Measurements from ENCODE around the gene TRPV5.

- TF ChIP-seq CTCF (IDR thresholded peaks at IDR 0.05), result no peak
- TF ChIP-seq POLR2A (IDR thresholded peaks at IDR 0.05), result no peak
Observed at GRCh38 chr7:142889816-142890215, 43.7 kb downstream of the TRPV5 start.
